IMR-90 (cell line): ENCODE results near the gene SLC35E4. TPM values are rescaled to one million over a fixed set of nuclear protein-coding genes. Genes with fewer than 3 reads are reported as not detected.

Experiments used
- ATAC-seq: fragments of 200-7000 bp; cut with Tn5 transposase; 2 replicates; pipeline ENCODE4 v1.9.1; 2020; ENCODE audit warnings: low read depth, mild to moderate bottlenecking, moderate library complexity
- BruUV-seq: library from RNA; stranded (reverse); fragments of 400-500 nt; replicated peaks from 2 replicates; lab custom pipeline; 2021; lab: Mats Ljungman, UMichigan
- CTCF ChIA-PET: fragments of 300-600 bp; formaldehyde crosslinking; extraction: SDS; loops from one replicate; lab custom pipeline; 2021; ENCODE audit warnings: antibody characterized with exemption; lab: Yijun Ruan, JAX
- POLR2A ChIA-PET: fragments of 300-600 bp; sonication (Branson Sonifier 250); formaldehyde crosslinking; loops from one replicate; lab custom pipeline; 2022; ENCODE audit warnings: antibody characterized with exemption; ENCODE audit not compliant: unreplicated experiment; lab: Charles Lee
- DNase-seq: peaks from one replicate; pipeline ENCODE4 v3.0.0; 2013
- H2AFZ ChIP-seq: replicated peaks from 2 replicates; pipeline ENCODE3; 2013; ENCODE audit warnings: low read length, mild to moderate bottlenecking; ENCODE audit not compliant: poor library complexity
- H2AK5ac ChIP-seq: 2 replicates; pipeline ENCODE4 v1.6.1; 2013; ENCODE audit warnings: low read depth, low read length, inconsistent platforms
- H2AK9ac ChIP-seq: replicated peaks from 2 replicates; pipeline ENCODE3; 2013; ENCODE audit warnings: mild to moderate bottlenecking, low read depth, low read length, moderate library complexity; ENCODE audit not compliant: poor library complexity
- H2BK120ac ChIP-seq: 2 replicates; pipeline ENCODE4 v1.6.1; 2013; ENCODE audit warnings: low read depth, low read length, inconsistent platforms
- H2BK15ac ChIP-seq: 3 replicates; pipeline ENCODE4 v1.6.1; 2013; ENCODE audit warnings: low read depth, low read length, inconsistent platforms
- H2BK20ac ChIP-seq: 2 replicates; pipeline ENCODE4 v1.6.1; 2013; ENCODE audit warnings: low read depth, mild to moderate bottlenecking, inconsistent platforms, low read length, moderate library complexity
- H2BK5ac ChIP-seq: 2 replicates; pipeline ENCODE4 v1.6.1; 2013; ENCODE audit warnings: mild to moderate bottlenecking, low read depth, low read length, inconsistent platforms; ENCODE audit not compliant: poor library complexity, severe bottlenecking
- H3K14ac ChIP-seq: replicated peaks from 2 replicates; pipeline ENCODE4 v1.6.1; 2013; ENCODE audit warnings: low read depth, low read length, inconsistent platforms
- H3K18ac ChIP-seq: 2 replicates; pipeline ENCODE4 v1.6.1; 2013; ENCODE audit warnings: low read depth, low read length, control low read depth
- H3K23ac ChIP-seq: 2 replicates; pipeline ENCODE4 v1.6.1; 2013; ENCODE audit warnings: low read depth, low read length, inconsistent platforms
- H3K27ac ChIP-seq: 2 replicates; pipeline ENCODE4 v1.5.1; 2013; ENCODE audit warnings: mild to moderate bottlenecking, control low read depth, low read length; ENCODE audit not compliant: insufficient read depth
- H3K27me3 ChIP-seq: 2 replicates; pipeline ENCODE4 v1.6.1; 2013; ENCODE audit warnings: low read length; ENCODE audit not compliant: control insufficient read depth, insufficient read depth
- H3K36me3 ChIP-seq: 2 replicates; pipeline ENCODE4 v1.6.1; 2013; ENCODE audit warnings: low read length, mixed read lengths; ENCODE audit not compliant: control insufficient read depth, insufficient read depth
- H3K4ac ChIP-seq: 2 replicates; pipeline ENCODE4 v1.6.1; 2013; ENCODE audit warnings: low read depth, low read length, inconsistent platforms
- H3K4me1 ChIP-seq: 2 replicates; pipeline ENCODE4 v1.6.1; 2013; ENCODE audit warnings: low read length, mixed read lengths; ENCODE audit not compliant: control insufficient read depth, insufficient read depth
- H3K4me2 ChIP-seq: 2 replicates; pipeline ENCODE4 v1.6.1; 2013; ENCODE audit warnings: low read depth, mild to moderate bottlenecking, control low read depth, low read length, moderate library complexity
- H3K4me3 ChIP-seq: 2 replicates; pipeline ENCODE4 v1.5.1; 2013; ENCODE audit warnings: low read depth, mild to moderate bottlenecking, control low read depth, low read length, moderate library complexity; ENCODE audit not compliant: insufficient read depth
- H3K56ac ChIP-seq: 2 replicates; pipeline ENCODE4 v1.6.1; 2013; ENCODE audit warnings: low read length, inconsistent platforms; ENCODE audit not compliant: insufficient read depth; ENCODE audit errors: extremely low read depth
- H3K79me1 ChIP-seq, 2 experiments: 2 replicates each; pipeline ENCODE4 v1.6.1; 2013; ENCODE audit warnings: low read length in 2 of 2, inconsistent platforms in 1 of 2, low read depth in 1 of 2
- H3K9ac ChIP-seq: 2 replicates; pipeline ENCODE4 v1.6.1; 2013; ENCODE audit warnings: low read depth, low read length, control low read depth
- H3K9me1 ChIP-seq: 2 replicates; pipeline ENCODE4 v1.6.1; 2013; ENCODE audit warnings: low read length, inconsistent platforms; ENCODE audit not compliant: insufficient read depth
- H3K9me3 ChIP-seq: 2 replicates; pipeline ENCODE4 v1.6.1; 2013; ENCODE audit warnings: low read length; ENCODE audit not compliant: control insufficient read depth, insufficient read depth
- H4K20me1 ChIP-seq: 2 replicates; pipeline ENCODE4 v1.6.1; 2013; ENCODE audit warnings: low read length, inconsistent platforms; ENCODE audit not compliant: insufficient read depth
- H4K5ac ChIP-seq: 2 replicates; pipeline ENCODE4 v1.6.1; 2013; ENCODE audit warnings: mild to moderate bottlenecking, low read depth, low read length, control low read depth
- H4K8ac ChIP-seq, 2 experiments: 2 replicates each; pipeline ENCODE4 v1.6.1; 2013; ENCODE audit warnings: low read depth in 2 of 2, low read length in 2 of 2, control low read depth in 1 of 2, inconsistent platforms in 1 of 2
- H4K91ac ChIP-seq: 2 replicates; pipeline ENCODE4 v1.6.1; 2013; ENCODE audit warnings: low read depth, low read length, inconsistent platforms; ENCODE audit not compliant: insufficient read depth
- BHLHE40 ChIP-seq: fragments of 150-350 bp; IDR thresholded peaks from 2 replicates; pipeline ENCODE4 v1.6.1; 2016; ENCODE audit warnings: mild to moderate bottlenecking, low read depth, low read length
- CHD1 ChIP-seq: IDR thresholded peaks from 2 replicates; pipeline ENCODE4 v1.6.1; 2012; ENCODE audit warnings: low read depth, low read length, improper control_type of control experiment
- FOS ChIP-seq: fragments of 150-350 bp; IDR thresholded peaks from 2 replicates; pipeline ENCODE4 v1.6.1; 2016; ENCODE audit warnings: low read depth, low read length
- MAFK ChIP-seq: IDR thresholded peaks from 2 replicates; pipeline ENCODE4 v1.6.1; 2012; ENCODE audit warnings: low read depth, low read length, improper control_type of control experiment
- MAZ ChIP-seq: IDR thresholded peaks from 2 replicates; pipeline ENCODE4 v1.6.1; 2012; ENCODE audit warnings: low read depth, mild to moderate bottlenecking, low read length, improper control_type of control experiment, moderate library complexity, borderline replicate concordance
- NFE2L2 ChIP-seq: fragments of 150-350 bp; IDR thresholded peaks from 2 replicates; pipeline ENCODE4 v1.6.1; 2016; ENCODE audit warnings: low read depth, mild to moderate bottlenecking, low read length
- POLR2A ChIP-seq: IDR thresholded peaks from 2 replicates; pipeline ENCODE4 v1.6.1; 2012; ENCODE audit warnings: mild to moderate bottlenecking, low read depth, low read length
- RAD21 ChIP-seq: IDR thresholded peaks from 2 replicates; pipeline ENCODE4 v1.6.1; 2012; ENCODE audit warnings: low read length, improper control_type of control experiment
- RCOR1 ChIP-seq: IDR thresholded peaks from 2 replicates; pipeline ENCODE4 v1.6.1; 2012; ENCODE audit warnings: mild to moderate bottlenecking, low read length, improper control_type of control experiment; ENCODE audit not compliant: insufficient replicate concordance
- RFX5 ChIP-seq: IDR thresholded peaks from 2 replicates; pipeline ENCODE4 v1.8.0; 2012; ENCODE audit warnings: low read depth, mild to moderate bottlenecking, low read length, moderate library complexity
- SMC3 ChIP-seq: fragments of 150-350 bp; IDR thresholded peaks from 2 replicates; pipeline ENCODE4 v1.6.1; 2016; ENCODE audit warnings: low read depth, mild to moderate bottlenecking, antibody characterized with exemption, low read length, moderate library complexity
- WGBS, 2 experiments: methylation state at CpG; one replicate each; pipeline versions ENCODE4 v1.1.5 to v1.1.7; 2013; ENCODE audit warnings: missing lambda C conversion rate in 2 of 2; ENCODE audit not compliant: insufficient read length in 1 of 2; ENCODE audit errors: extremely low coverage in 2 of 2; 5-methylcytosine and 5-hydroxymethylcytosine counted together
- dilution Hi-C: fragments of 300-500 bp; cut with HindIII; formaldehyde crosslinking; loops from one replicate; pipeline ENCODE4 v1.14.3; 2018; ENCODE audit warnings: low sequenced_read_pairs; ENCODE audit not compliant: unreplicated experiment
- in situ Hi-C: fragments of 300-500 bp; cut with MboI; formaldehyde crosslinking; loops from 3 replicates; pipeline ENCODE4 v1.14.3; 2019; ENCODE audit warnings: low sequenced_read_pairs, inconsistent platforms, mixed read lengths
- intact Hi-C: fragments of 100-400 bp; cut with micrococcal nuclease; formaldehyde crosslinking; loops from 2 replicates; pipeline ENCODE4 v1.10.0; 2022
- polyA plus RNA-seq, 3 experiments: library from polyadenylated mRNA; depleted of rRNA; stranded (reverse); fragments of >200 nt; gene quantifications; 2 replicates each; pipeline ENCODE4 v1.2.3, GENCODE V29; 2012; ENCODE audit warnings: low replicate concordance in 1 of 3
- total RNA-seq: library from RNA; depleted of rRNA; stranded (reverse); fragments of >200 nt; gene quantifications from 2 replicates; pipeline ENCODE4 v1.2.3, GENCODE V29; 2012
- TF ChIP-seq, protein P1 (sequence below): fragments of 150-350 bp; IDR thresholded peaks from 2 replicates; pipeline ENCODE4 v1.6.1; 2017; ENCODE audit warnings: mild to moderate bottlenecking, antibody characterized with exemption, low read length, low read depth
- TF ChIP-seq, protein P2 (sequence below): fragments of 150-350 bp; IDR thresholded peaks from 2 replicates; pipeline ENCODE4 v1.6.1; 2016; ENCODE audit warnings: low read depth, mild to moderate bottlenecking, low read length, moderate library complexity, borderline replicate concordance
- TF ChIP-seq, protein P3 (sequence below): conservative IDR thresholded peaks from 2 replicates; pipeline ENCODE4 v1.5.1; 2012; ENCODE audit warnings: mild to moderate bottlenecking, low read depth, low read length, improper control_type of control experiment

SLC35E4 gene
- total and polyA plus RNA-seq, 2 of the 4 experiments (the other 2 are of a cell fraction), result 5.7 to 6.8 TPM

DNA sequence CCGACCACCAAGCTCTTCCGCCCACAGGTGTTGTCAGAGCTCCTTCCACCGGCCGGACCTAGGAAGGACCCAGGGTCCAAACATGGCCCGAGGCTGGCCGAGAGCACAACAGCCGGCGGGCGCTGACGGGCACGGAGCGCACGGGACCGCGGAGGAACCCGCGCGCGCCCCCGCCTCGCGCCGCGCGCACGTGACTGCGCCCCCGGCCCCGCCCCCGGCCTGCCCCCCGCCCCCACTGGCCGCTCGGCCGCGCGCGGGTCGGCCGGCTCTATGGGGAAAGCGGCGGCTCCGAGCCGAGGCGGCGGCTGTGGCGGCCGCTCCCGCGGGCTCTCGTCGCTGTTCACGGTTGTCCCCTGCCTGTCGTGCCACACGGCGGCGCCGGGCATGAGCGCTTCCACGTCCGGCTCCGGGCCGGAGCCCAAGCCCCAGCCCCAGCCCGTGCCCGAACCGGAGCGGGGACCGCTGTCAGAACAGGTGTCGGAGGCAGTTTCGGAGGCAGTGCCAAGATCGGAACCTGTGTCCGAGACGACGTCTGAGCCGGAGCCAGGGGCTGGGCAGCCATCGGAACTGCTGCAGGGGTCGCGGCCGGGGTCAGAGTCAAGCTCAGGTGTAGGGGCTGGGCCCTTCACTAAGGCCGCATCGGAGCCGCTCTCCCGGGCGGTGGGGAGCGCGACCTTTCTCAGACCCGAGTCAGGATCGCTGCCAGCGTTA, 59.2 kb downstream of the SLC35E4 start, which contains the start of gene OSBP2:
Gene OSBP2 (plus strand): TSS at position 235 of the 711 bp plus-strand sequence. CDS start 36 bp downstream, at position 271.
- Histone ChIP-seq H3K4ac (peak within 1 kb of the TSS; percentile 74), H3K4me1 (peaks cover 3% of the 10 kb centered on the region; the same call in 1 of the 2 replicates), H2BK20ac (no peak within 1 kb of the TSS), H3K79me1 (no peaks in the 10 kb centered on the region; a peak in 1 of 4 replicates), H3K27ac (peak within 1 kb of the TSS; percentile 2; the same call in 1 of the 2 replicates), H3K56ac (no peak within 1 kb of the TSS), H4K8ac (peak within 1 kb of the TSS in 1 of 2 experiments; percentile 7; a peak in 1 of 4 replicates), H3K4me2 (peak within 1 kb of the TSS; percentile 94), H4K5ac (peak within 1 kb of the TSS; percentile 35), H3K9me1 (0 out of 2 replicates have a peak, but pooled peaks cover 2% of the 10 kb centered on the region), H3K14ac (no peak within 1 kb of the TSS), H4K91ac (no peak within 1 kb of the TSS), H2AFZ (peak within 1 kb of the TSS; percentile 99), H3K23ac (no peak within 1 kb of the TSS; the same call in 1 of the 2 replicates), H3K9ac (peak within 1 kb of the TSS; percentile 53), H3K36me3 (no peaks in the 10 kb centered on the region), H2BK120ac (0 out of 2 replicates have a peak within 1 kb of the TSS, but pooled peaks have one; percentile 53), H3K18ac (peak within 1 kb of the TSS; percentile 28), H2BK15ac (no peak within 1 kb of the TSS), H2AK9ac (peak within 1 kb of the TSS; percentile 93), H3K4me3 (peak within 1 kb of the TSS; percentile 61), H4K20me1 (no peaks in the 10 kb centered on the region), H2BK5ac (no peak within 1 kb of the TSS), H3K27me3 (no peaks in the 10 kb centered on the region; the same call in 1 of the 2 replicates), H2AK5ac (no peak within 1 kb of the TSS), H3K9me3 (no peaks in the 10 kb centered on the region)
- dilution Hi-C loops, result no loop called here
- 4% methylated on average over 47 of the region's 88 CpGs; no CpG with 5 or more reads in 1 of the 2 experiments for WGBS, 2 experiments
- in situ Hi-C loops, result no loop called here
- DNase-seq (no peak), ATAC-seq (peak; percentile 89)
- CTCF ChIA-PET, result interaction anchor here (0.6 to 1.6 kb wide), 3 partner anchors 10 to 413 kb away, joined by 3 to 10 read pairs (median 3); partner anchors contain the start of gene SLC35E4
- intact Hi-C loops, result no loop called here
- POLR2A ChIA-PET, result no interaction called here
- BruUV-seq, result no TSS peak
- TF ChIP-seq FOS (no peak), SMC3 (no peak), BHLHE40 (no peak), RAD21 (no peak), CHD1 (no peak), POLR2A (no peak), RFX5 (no peak), MAFK (no peak), NFE2L2 (no peak), RCOR1 (no peak), MAZ (no peak)
- TF ChIP-seq, protein P1, sequence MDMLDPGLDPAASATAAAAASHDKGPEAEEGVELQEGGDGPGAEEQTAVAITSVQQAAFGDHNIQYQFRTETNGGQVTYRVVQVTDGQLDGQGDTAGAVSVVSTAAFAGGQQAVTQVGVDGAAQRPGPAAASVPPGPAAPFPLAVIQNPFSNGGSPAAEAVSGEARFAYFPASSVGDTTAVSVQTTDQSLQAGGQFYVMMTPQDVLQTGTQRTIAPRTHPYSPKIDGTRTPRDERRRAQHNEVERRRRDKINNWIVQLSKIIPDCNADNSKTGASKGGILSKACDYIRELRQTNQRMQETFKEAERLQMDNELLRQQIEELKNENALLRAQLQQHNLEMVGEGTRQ, result no peak
- TF ChIP-seq, protein P2, sequence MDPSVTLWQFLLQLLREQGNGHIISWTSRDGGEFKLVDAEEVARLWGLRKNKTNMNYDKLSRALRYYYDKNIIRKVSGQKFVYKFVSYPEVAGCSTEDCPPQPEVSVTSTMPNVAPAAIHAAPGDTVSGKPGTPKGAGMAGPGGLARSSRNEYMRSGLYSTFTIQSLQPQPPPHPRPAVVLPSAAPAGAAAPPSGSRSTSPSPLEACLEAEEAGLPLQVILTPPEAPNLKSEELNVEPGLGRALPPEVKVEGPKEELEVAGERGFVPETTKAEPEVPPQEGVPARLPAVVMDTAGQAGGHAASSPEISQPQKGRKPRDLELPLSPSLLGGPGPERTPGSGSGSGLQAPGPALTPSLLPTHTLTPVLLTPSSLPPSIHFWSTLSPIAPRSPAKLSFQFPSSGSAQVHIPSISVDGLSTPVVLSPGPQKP, result no peak
- TF ChIP-seq, protein P3, sequence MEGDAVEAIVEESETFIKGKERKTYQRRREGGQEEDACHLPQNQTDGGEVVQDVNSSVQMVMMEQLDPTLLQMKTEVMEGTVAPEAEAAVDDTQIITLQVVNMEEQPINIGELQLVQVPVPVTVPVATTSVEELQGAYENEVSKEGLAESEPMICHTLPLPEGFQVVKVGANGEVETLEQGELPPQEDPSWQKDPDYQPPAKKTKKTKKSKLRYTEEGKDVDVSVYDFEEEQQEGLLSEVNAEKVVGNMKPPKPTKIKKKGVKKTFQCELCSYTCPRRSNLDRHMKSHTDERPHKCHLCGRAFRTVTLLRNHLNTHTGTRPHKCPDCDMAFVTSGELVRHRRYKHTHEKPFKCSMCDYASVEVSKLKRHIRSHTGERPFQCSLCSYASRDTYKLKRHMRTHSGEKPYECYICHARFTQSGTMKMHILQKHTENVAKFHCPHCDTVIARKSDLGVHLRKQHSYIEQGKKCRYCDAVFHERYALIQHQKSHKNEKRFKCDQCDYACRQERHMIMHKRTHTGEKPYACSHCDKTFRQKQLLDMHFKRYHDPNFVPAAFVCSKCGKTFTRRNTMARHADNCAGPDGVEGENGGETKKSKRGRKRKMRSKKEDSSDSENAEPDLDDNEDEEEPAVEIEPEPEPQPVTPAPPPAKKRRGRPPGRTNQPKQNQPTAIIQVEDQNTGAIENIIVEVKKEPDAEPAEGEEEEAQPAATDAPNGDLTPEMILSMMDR, result no peak
